Neutrophil (primary cell): ENCODE data around the gene APOL6.

Experiments
- H3K27ac ChIP-seq: fragments of 200-600 bp; sonication (generic); 2 replicates; pipeline ENCODE4 v1.5.1; 2016; ENCODE audit warnings: mild to moderate bottlenecking, moderate library complexity
- H3K27me3 ChIP-seq: fragments of 200-600 bp; sonication (generic); 2 replicates; pipeline ENCODE4 v1.6.0; 2016; ENCODE audit warnings: mild to moderate bottlenecking
- H3K36me3 ChIP-seq: fragments of 200-600 bp; sonication (generic); 2 replicates; pipeline ENCODE4 v1.5.1; 2017
- H3K4me1 ChIP-seq, 2 experiments: fragments of 200-600 bp in 1 of 2; sonication (generic) in 1 of 2; 1 replicate in 1 of 2; 2 replicates in 1 of 2; pipeline versions ENCODE4 v1.5.1 to v1.6.1; 2013 to 2016; ENCODE audit warnings: low read depth in 1 of 2, low read length in 1 of 2, mild to moderate bottlenecking in 1 of 2, moderate library complexity in 1 of 2; ENCODE audit not compliant: control insufficient read depth in 1 of 2, insufficient read depth in 1 of 2
- H3K4me3 ChIP-seq, 2 experiments: fragments of 200-600 bp in 1 of 2; sonication (generic) in 1 of 2; 1 replicate in 1 of 2; 2 replicates in 1 of 2; pipeline ENCODE4 v1.5.1; 2013 to 2016; ENCODE audit warnings: low read depth in 1 of 2, low read length in 1 of 2, mild to moderate bottlenecking in 1 of 2, moderate library complexity in 1 of 2
- H3K9me3 ChIP-seq: fragments of 200-600 bp; sonication (generic); 2 replicates; pipeline ENCODE4 v1.5.1; 2016
- TF ChIP-seq, protein P1 (sequence below): fragments of 200-600 bp; sonication (generic); IDR thresholded peaks from 2 replicates; pipeline ENCODE4 v1.5.1; 2016; ENCODE audit warnings: antibody characterized with exemption

The APOL6 gene

DNA sequence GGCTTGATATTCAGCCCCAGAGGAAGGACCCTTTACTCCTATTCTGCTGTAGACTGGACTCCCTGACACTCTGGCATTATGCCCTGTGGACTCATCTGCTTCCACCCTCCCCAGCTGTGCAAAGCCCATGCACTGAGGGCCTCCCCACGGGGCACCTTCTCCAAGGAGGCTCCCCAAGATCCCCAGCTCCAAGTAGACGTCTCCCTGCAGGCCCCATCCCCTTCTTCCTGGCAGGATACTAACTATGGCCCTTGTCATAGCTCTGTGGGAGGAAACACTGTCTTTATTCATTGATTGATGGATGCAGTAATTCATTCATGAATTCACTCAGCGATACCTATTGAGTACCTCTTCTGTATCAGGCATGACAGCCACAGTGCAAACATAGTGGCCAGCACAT, 15.3 kb upstream of the APOL6 start:
- peaks cover 19% of the 10 kb centered on the region for H3K27me3 ChIP-seq
- no peaks in the 10 kb centered on the region for H3K9me3 ChIP-seq
- H3K27ac ChIP-seq: no peak overlapping the region
- H3K4me1 ChIP-seq: no peaks in the 10 kb centered on the region
- H3K4me3 ChIP-seq: no peak overlapping the region
- TF ChIP-seq, protein P1, sequence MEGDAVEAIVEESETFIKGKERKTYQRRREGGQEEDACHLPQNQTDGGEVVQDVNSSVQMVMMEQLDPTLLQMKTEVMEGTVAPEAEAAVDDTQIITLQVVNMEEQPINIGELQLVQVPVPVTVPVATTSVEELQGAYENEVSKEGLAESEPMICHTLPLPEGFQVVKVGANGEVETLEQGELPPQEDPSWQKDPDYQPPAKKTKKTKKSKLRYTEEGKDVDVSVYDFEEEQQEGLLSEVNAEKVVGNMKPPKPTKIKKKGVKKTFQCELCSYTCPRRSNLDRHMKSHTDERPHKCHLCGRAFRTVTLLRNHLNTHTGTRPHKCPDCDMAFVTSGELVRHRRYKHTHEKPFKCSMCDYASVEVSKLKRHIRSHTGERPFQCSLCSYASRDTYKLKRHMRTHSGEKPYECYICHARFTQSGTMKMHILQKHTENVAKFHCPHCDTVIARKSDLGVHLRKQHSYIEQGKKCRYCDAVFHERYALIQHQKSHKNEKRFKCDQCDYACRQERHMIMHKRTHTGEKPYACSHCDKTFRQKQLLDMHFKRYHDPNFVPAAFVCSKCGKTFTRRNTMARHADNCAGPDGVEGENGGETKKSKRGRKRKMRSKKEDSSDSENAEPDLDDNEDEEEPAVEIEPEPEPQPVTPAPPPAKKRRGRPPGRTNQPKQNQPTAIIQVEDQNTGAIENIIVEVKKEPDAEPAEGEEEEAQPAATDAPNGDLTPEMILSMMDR: no peak
- H3K36me3 ChIP-seq: no peaks in the 10 kb centered on the region

DNA sequence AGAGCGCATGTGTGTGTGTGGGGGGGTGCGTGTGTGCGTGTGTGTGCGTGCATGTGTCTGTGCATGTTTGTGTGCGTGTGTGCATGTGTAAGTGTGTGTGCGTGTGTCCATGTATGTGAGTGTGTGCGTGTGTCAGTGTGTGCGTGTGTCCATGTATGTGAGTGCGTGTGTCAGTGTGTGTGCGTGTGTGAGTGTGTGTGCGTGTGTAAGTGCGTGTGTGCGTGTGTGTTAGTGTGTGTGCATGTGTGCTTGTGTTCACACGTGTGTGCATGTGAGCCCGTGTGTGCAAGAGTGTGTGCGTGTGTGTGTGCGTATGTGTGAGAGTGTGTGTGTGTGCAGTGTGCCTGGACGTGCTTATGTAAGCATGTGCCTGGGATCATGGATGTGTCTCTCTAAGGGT, 14.7 kb upstream of the APOL6 start:
- TF ChIP-seq, protein P1: no peak
- H3K27me3 ChIP-seq: peaks cover 15% of the 10 kb centered on the region
- H3K4me1 ChIP-seq: no peaks in the 10 kb centered on the region
- no peaks in the 10 kb centered on the region for H3K36me3 ChIP-seq
- no peak overlapping the region for H3K4me3 ChIP-seq
- H3K27ac ChIP-seq: no peak overlapping the region
- H3K9me3 ChIP-seq: no peaks in the 10 kb centered on the region

DNA sequence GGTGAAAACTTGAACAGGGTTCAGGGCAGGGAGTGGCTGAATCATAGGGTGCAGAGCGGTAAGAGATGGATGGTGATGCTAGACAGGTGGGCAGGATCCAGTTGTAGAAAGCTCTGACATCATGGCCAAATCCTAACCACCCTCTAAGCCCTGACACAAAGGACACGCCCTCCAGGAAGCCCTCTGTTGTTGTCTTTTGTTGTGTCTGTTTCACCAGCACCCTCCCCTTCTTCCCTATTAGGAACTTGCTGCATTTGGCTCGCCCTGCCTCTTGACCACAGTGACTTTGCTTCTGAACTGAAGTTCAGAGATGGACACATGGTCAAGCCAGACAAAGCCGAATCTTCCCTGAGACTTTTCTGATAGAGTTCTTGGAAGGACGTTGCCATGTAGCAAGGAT, 14.2 kb upstream of the APOL6 start:
- TF ChIP-seq, protein P1: no peak
- no peaks in the 10 kb centered on the region for H3K9me3 ChIP-seq

DNA sequence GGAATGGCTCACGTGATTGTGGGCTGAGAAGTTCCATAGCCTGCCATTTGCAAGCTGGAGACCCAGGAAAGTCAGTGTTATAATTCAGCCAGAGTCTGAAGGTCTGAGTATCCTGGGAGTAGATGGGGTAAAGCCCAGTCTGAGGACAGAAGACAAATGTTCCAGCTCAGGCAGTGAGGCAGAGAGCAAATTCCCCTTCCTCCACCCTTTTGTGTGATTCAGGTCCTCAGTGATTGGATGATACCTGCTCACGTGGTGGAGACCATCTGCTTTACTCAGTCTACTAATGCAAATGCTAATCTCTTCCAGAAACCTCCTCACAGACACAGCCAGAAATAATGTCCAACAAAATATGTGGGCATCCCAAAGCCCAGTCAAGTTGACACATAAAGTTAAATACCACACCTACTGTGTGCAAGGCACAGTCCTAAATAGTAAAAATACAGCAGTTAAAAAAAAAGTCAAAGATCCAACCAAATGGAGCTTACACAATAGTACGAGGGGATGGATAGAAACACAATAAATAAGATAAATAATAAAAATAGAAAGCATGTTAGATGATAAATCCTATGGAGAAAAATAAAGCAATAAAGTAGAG, 13.2 kb upstream of the APOL6 start:
- Histone ChIP-seq H3K4me1 (no peaks in the 10 kb centered on the region), H3K27ac (no peak overlapping the region), H3K9me3 (no peaks in the 10 kb centered on the region), H3K4me3 (no peak overlapping the region), H3K36me3 (no peaks in the 10 kb centered on the region), H3K27me3 (no peaks in the 10 kb centered on the region)
- TF ChIP-seq, protein P1: no peak

More for the DNA sequence above, 14.2 kb upstream of the APOL6 start:
- H3K36me3 ChIP-seq: no peaks in the 10 kb centered on the region
- H3K4me1 ChIP-seq: no peaks in the 10 kb centered on the region
- no peak overlapping the region for H3K4me3 ChIP-seq
- peaks cover 10% of the 10 kb centered on the region for H3K27me3 ChIP-seq
- H3K27ac ChIP-seq: no peak overlapping the region

DNA sequence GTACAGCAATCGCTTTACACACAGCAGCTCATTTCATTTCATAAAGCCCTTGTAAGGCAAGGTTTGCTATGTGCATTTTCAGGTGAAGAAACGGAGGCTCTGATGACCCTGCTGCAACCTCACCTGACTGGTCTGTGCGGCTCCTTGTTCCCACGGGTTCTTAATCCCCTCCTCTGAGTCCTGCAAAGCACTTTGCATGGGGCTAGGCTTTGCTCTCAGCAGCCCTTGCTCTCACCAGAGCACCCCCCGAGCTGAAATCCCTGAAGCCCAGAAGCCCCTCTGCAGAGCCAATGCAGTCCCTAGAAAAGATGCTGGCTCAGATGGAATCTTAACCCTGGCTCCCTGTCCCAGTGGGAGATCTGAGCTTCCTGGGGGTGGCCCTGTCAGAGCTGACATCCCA, 11.0 kb upstream of the APOL6 start:
- H3K9me3 ChIP-seq: no peaks in the 10 kb centered on the region
- no peaks in the 10 kb centered on the region for H3K36me3 ChIP-seq
- no peak overlapping the region for H3K27ac ChIP-seq

More for the DNA sequence above, 11.0 kb upstream of the APOL6 start:
- TF ChIP-seq, protein P1: no peak
- H3K4me1 ChIP-seq: no peaks in the 10 kb centered on the region
- H3K4me3 ChIP-seq: no peak overlapping the region
- peaks cover 1% of the 10 kb centered on the region for H3K27me3 ChIP-seq
